ENCODE data around the gene ZNF324B.
A peak's percentile ranks its signal among the peaks of the same experiment; 100 is the strongest.
"Not testable (repeated sequence)": the region's sequence is repeated elsewhere in the genome, so short reads cannot be mapped to it uniquely, and the experiment has no call there.

The ZNF324B gene

GRCh38 chr19:58429745-58430144, 21.7 kb upstream of the ZNF324B start:
- H3K4me3 ChIP-seq (ENCODE audit: low read depth, low read length) = no peak overlapping the region
- no peak for DNase-seq (ENCODE audit: low read depth)
- TF ChIP-seq MAX (IDR thresholded peaks at IDR 0.05; ENCODE audit: low read depth, low read length) = no peak
- no peak for TF ChIP-seq POLR2A (IDR thresholded peaks at IDR 0.05; ENCODE audit: extremely low read depth, insufficient read length)
- TF ChIP-seq MYC (IDR thresholded peaks at IDR 0.05; ENCODE audit: low read depth, low read length) = no peak
- TF ChIP-seq, protein P1, sequence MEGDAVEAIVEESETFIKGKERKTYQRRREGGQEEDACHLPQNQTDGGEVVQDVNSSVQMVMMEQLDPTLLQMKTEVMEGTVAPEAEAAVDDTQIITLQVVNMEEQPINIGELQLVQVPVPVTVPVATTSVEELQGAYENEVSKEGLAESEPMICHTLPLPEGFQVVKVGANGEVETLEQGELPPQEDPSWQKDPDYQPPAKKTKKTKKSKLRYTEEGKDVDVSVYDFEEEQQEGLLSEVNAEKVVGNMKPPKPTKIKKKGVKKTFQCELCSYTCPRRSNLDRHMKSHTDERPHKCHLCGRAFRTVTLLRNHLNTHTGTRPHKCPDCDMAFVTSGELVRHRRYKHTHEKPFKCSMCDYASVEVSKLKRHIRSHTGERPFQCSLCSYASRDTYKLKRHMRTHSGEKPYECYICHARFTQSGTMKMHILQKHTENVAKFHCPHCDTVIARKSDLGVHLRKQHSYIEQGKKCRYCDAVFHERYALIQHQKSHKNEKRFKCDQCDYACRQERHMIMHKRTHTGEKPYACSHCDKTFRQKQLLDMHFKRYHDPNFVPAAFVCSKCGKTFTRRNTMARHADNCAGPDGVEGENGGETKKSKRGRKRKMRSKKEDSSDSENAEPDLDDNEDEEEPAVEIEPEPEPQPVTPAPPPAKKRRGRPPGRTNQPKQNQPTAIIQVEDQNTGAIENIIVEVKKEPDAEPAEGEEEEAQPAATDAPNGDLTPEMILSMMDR (IDR thresholded peaks at IDR 0.05; ENCODE audit: low read depth, low read length) = no peak

- no peak overlapping the region for H3K4me3 ChIP-seq (ENCODE audit: low read depth, low read length)
Observed at GRCh38 chr19:58434217-58434616, 17.2 kb upstream of the ZNF324B start.

DNA sequence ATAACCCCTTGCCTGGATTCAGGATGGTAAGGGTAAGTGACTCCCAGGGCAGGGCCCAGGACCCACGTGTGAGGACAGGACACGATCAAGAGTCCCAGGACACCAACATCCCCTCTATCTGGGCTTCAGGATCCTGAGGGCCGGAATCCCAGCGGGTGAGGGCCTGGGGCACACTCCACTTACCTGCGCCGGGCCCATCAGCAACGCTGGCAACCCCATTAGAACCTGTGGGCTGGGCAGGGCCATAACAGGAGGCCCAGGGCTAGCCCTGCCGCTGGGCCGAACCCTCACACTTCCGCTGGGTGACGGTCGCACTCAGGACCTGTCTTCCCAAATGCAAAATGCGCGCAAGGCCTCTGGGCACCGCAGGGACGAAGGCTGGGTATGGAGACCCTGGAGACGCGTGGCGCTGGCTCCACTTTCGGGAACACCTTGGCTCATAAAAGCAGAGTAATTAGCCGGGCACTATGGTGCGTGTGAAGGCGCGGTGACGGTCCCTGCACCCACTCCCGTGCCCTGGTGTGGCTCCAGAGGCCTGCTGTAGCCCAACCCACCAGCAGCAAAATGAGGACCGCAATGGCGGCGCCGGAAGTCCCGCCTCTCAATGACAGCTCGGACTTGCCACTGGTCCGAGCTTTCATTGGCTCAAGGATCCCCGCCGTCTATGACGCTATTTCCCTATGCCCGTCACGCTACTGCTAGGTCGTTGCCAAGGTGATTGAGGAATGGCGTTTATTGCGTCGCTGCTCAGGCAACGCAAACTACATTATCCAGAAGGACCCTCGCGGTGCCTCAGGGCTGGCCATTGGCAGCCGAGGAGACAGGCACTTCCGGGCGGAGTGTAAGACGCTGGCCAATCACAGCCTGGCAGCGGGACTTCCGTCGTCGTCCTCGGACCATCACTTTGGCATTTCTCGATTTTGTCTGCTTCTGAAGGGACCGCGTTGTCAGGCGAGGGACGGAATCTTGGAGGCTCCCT, 11.6 kb upstream of the ZNF324B start, which contains the start of gene ZNF132:
ZNF132 (minus strand) TSS at position 578 of the 979 bp plus-strand sequence; CDS start at position 246, 332 bp downstream.
- no peak within 1 kb of the TSS for H3K4me3 ChIP-seq (ENCODE audit: low read depth, low read length)
- no peak for DNase-seq (ENCODE audit: low read depth)
- TF ChIP-seq MAX (IDR thresholded peaks at IDR 0.05; ENCODE audit: low read depth, low read length) (no peak), POLR2A (IDR thresholded peaks at IDR 0.05; ENCODE audit: extremely low read depth, insufficient read length) (no peak), MYC (IDR thresholded peaks at IDR 0.05; ENCODE audit: low read depth, low read length) (no peak)

More at GRCh38 chr19:58434217-58434616, 17.2 kb upstream of the ZNF324B start:
- no peak for DNase-seq (ENCODE audit: low read depth)
- TF ChIP-seq MYC (IDR thresholded peaks at IDR 0.05; ENCODE audit: low read depth, low read length) = no peak
- no peak for TF ChIP-seq POLR2A (IDR thresholded peaks at IDR 0.05; ENCODE audit: extremely low read depth, insufficient read length)
- TF ChIP-seq, protein P1 (IDR thresholded peaks at IDR 0.05; ENCODE audit: low read depth, low read length) = no peak
- no peak for TF ChIP-seq MAX (IDR thresholded peaks at IDR 0.05; ENCODE audit: low read depth, low read length)

GRCh38 chr19:58440556-58440955, 10.9 kb upstream of the ZNF324B start:
- no peak overlapping the region for H3K4me3 ChIP-seq (ENCODE audit: low read depth, low read length)
- TF ChIP-seq MAX (IDR thresholded peaks at IDR 0.05; ENCODE audit: low read depth, low read length) (no peak), POLR2A (IDR thresholded peaks at IDR 0.05; ENCODE audit: extremely low read depth, insufficient read length) (no peak), MYC (IDR thresholded peaks at IDR 0.05; ENCODE audit: low read depth, low read length) (no peak)
- TF ChIP-seq, protein P1 (IDR thresholded peaks at IDR 0.05; ENCODE audit: low read depth, low read length) = no peak
- DNase-seq (ENCODE audit: low read depth) = no peak

- not testable (repeated sequence) for DNase-seq (ENCODE audit: low read depth); H3K4me3 ChIP-seq (ENCODE audit: low read depth, low read length)
Observed at GRCh38 chr19:58442986-58443385, 8.4 kb upstream of the ZNF324B start.

DNA sequence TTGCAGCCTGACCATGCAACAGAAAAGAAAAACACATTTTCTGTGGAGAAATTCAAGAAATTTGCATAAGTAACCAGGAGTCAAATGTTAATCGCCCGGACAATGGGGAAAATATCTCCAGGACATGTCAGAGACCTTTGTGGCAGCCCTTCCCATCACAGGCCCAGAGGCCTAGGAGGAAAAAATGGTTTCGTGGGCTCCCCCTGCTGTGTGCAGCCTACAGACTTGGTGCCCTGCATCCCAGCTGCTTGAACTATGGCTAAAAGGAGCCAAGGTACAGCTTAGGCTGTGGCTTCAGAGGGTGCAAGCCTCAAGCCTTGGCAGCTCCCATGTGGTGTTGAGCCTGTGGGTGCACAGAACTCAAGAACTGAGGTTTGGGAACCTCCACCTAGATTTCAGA, 2.6 kb upstream of the ZNF324B start:
- not testable (repeated sequence) for DNase-seq (ENCODE audit: low read depth); H3K4me3 ChIP-seq (ENCODE audit: low read depth, low read length)

- not testable (repeated sequence) for H3K4me3 ChIP-seq (ENCODE audit: low read depth, low read length); DNase-seq (ENCODE audit: low read depth)
Observed at GRCh38 chr19:58449980-58450379, 1.4 kb upstream of the ZNF324B start.

- TF ChIP-seq MYC (IDR thresholded peaks at IDR 0.05; ENCODE audit: low read depth, low read length) (no peak), POLR2A (IDR thresholded peaks at IDR 0.05; ENCODE audit: extremely low read depth, insufficient read length) (no peak), MAX (IDR thresholded peaks at IDR 0.05; ENCODE audit: low read depth, low read length) (no peak)
- TF ChIP-seq, protein P1 (IDR thresholded peaks at IDR 0.05; ENCODE audit: low read depth, low read length) = no peak
- no peak for DNase-seq (ENCODE audit: low read depth)
- H3K4me3 ChIP-seq (ENCODE audit: low read depth, low read length) = peak overlapping the region; percentile 40
Observed at GRCh38 chr19:58450856-58451357, 515 bp upstream of the ZNF324B start.
